ENCODE data around the gene ART3. TPM values are rescaled to one million over a fixed set of nuclear protein-coding genes. Genes with fewer than 3 reads are reported as not detected.
A peak's percentile ranks its signal among the peaks of the same experiment; 100 is the strongest.

The ART3 gene
- total RNA-seq, 1 experiment from 2014 or later = not detected

GRCh38 chr4:76061982-76062381 lies 12.5 kb upstream of the ART3 start:
- no peak overlapping the region for H3K27ac Mint-ChIP-seq (ENCODE audit: low read depth, unreplicated experiment)
- POLR2A ChIA-PET = interaction anchor here (0.7 to 1.5 kb wide), 5 partner anchors 9 to 66 kb away, joined by 3 to 4 read pairs (median 3); no protein-coding TSS in a partner anchor
- H3K9me3 Mint-ChIP-seq (ENCODE audit: unreplicated experiment) = no peaks in the 10 kb centered on the region
- intact Hi-C loops (cut with micrococcal nuclease) = no loop called here
- no peak overlapping the region for H3K4me3 Mint-ChIP-seq (ENCODE audit: unreplicated experiment)
- peaks cover 4% of the 10 kb centered on the region for H3K36me3 Mint-ChIP-seq (ENCODE audit: insufficient read depth, unreplicated experiment)
- H3K27me3 Mint-ChIP-seq (ENCODE audit: insufficient read depth, unreplicated experiment) = no peaks in the 10 kb centered on the region
- DNase-seq (ENCODE audit: unreplicated experiment) = no peak
- H3K4me1 Mint-ChIP-seq (ENCODE audit: insufficient read depth, unreplicated experiment) = peaks cover 26% of the 10 kb centered on the region
- no peak for TF ChIP-seq CTCF (IDR thresholded peaks at IDR 0.05; ENCODE audit: unreplicated experiment)
- no TSS peak for BruUV-seq (replicated peaks)
- CTCF ChIA-PET = interaction anchor here (2.9 to 3.6 kb wide), 2 partner anchors 25 to 67 kb away, joined by 24 to 31 read pairs; no protein-coding TSS in a partner anchor

GRCh38 chr4:76066546-76066945 lies 8.0 kb upstream of the ART3 start:
- no peaks in the 10 kb centered on the region for H3K27me3 Mint-ChIP-seq (ENCODE audit: insufficient read depth, unreplicated experiment)
- DNase-seq (ENCODE audit: unreplicated experiment) = no peak
- ChIA-PET CTCF (interaction anchor here (0.6 to 6.6 kb wide), 13 partner anchors 9 to 174 kb away, joined by 3 to 126 read pairs (median 5); partner anchors contain the start of gene SDAD1), POLR2A (interaction anchor here (0.7 to 1.9 kb wide), 2 partner anchors 70 to 75 kb away, joined by 4 to 6 read pairs; no protein-coding TSS in a partner anchor)
- no peaks in the 10 kb centered on the region for H3K4me1 Mint-ChIP-seq (ENCODE audit: insufficient read depth, unreplicated experiment)
- no peak overlapping the region for H3K27ac Mint-ChIP-seq (ENCODE audit: low read depth, unreplicated experiment)
- no peaks in the 10 kb centered on the region for H3K9me3 Mint-ChIP-seq (ENCODE audit: unreplicated experiment)
- no peaks in the 10 kb centered on the region for H3K36me3 Mint-ChIP-seq (ENCODE audit: insufficient read depth, unreplicated experiment)
- no peak for TF ChIP-seq CTCF (IDR thresholded peaks at IDR 0.05; ENCODE audit: unreplicated experiment)
- no TSS peak for BruUV-seq (replicated peaks)
- no peak overlapping the region for H3K4me3 Mint-ChIP-seq (ENCODE audit: unreplicated experiment)
- intact Hi-C loops (cut with micrococcal nuclease) = loop anchor here (2.0 to 5.0 kb wide), 2 partner anchors 20 to 149 kb away; no protein-coding TSS in a partner anchor

DNA sequence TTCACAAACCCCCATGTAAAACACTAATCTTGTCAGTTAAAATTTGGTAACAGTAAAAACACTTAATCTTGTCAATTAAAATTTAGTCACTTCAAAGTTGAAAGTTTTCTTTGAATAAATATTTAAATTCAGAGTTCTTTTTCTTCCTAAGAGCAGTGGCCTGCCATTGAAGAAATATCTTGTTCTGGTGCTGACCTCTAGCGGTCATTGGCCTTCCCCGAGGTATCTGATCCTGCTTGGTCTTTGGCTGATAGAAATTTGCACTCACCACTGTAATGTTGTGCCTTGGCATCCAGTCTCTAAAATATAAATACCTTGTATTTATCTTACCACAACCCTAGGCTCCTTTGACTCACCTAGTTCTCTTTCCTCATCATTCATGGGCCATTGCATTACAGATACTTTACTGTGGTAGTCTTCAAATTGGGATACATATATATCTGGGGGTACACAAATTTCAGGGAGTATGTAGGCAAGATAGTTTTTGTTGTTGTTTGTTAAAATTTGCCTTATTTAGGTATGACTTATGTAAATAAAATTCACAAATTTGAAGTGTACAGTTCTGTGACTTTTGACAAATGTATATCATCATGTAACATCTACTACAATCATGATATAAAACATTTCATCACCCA lies 6.7 kb upstream of the ART3 start:
- Mint-ChIP-seq H3K9me3 (ENCODE audit: unreplicated experiment) (no peaks in the 10 kb centered on the region), H3K4me1 (ENCODE audit: insufficient read depth, unreplicated experiment) (no peaks in the 10 kb centered on the region), H3K4me3 (ENCODE audit: unreplicated experiment) (no peak overlapping the region), H3K36me3 (ENCODE audit: insufficient read depth, unreplicated experiment) (no peaks in the 10 kb centered on the region), H3K27ac (ENCODE audit: low read depth, unreplicated experiment) (no peak overlapping the region), H3K27me3 (ENCODE audit: insufficient read depth, unreplicated experiment) (no peaks in the 10 kb centered on the region)
- TF ChIP-seq CTCF (IDR thresholded peaks at IDR 0.05; ENCODE audit: unreplicated experiment) = peak; percentile 65
- no TSS peak for BruUV-seq (replicated peaks)
- CTCF ChIA-PET = interaction anchor here (0.6 to 6.6 kb wide), 18 partner anchors 12 to 247 kb away, joined by 3 to 126 read pairs (median 4); partner anchors contain the start of gene SDAD1
- intact Hi-C loops (cut with micrococcal nuclease) = loop anchor here (1.0 to 5.0 kb wide), 4 partner anchors 19 to 172 kb away; no protein-coding TSS in a partner anchor
- POLR2A ChIA-PET = interaction anchor here (1.9 kb wide), 1 partner anchor 72 kb away, joined by 6 read pairs; no protein-coding TSS in a partner anchor
- DNase-seq (ENCODE audit: unreplicated experiment) = peak; percentile 83

DNA sequence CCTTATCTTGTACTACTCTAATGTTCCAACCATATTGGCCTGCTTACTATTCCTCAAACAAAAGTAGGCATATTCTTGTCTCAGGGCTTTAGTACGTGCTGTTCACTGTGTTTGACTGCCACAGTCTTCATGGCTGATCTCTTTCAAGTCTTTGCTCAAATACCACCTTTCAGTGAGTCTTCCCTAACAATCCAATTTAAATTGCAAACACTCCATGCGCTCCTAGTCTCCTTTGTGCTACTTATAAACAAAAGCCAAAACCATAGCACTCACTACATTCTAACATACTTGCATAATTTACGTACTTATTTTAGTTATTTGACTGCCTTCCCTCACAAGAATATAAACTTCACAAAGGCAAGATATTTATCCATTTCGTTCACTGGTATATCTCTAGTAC lies 1.7 kb upstream of the ART3 start:
- Mint-ChIP-seq H3K27ac (ENCODE audit: low read depth, unreplicated experiment) (no peak overlapping the region), H3K9me3 (ENCODE audit: unreplicated experiment) (no peaks in the 10 kb centered on the region), H3K36me3 (ENCODE audit: insufficient read depth, unreplicated experiment) (no peaks in the 10 kb centered on the region), H3K4me1 (ENCODE audit: insufficient read depth, unreplicated experiment) (no peaks in the 10 kb centered on the region), H3K4me3 (ENCODE audit: unreplicated experiment) (no peak overlapping the region), H3K27me3 (ENCODE audit: insufficient read depth, unreplicated experiment) (no peaks in the 10 kb centered on the region)
- TF ChIP-seq CTCF (IDR thresholded peaks at IDR 0.05; ENCODE audit: unreplicated experiment) = no peak
- POLR2A ChIA-PET = interaction anchor here (2.1 kb wide), 1 partner anchor 11 kb away, joined by 8 read pairs; no protein-coding TSS in a partner anchor
- no TSS peak for BruUV-seq (replicated peaks)
- CTCF ChIA-PET = no interaction called here
- intact Hi-C loops (cut with micrococcal nuclease) = no loop called here
- DNase-seq (ENCODE audit: unreplicated experiment) = no peak

All from MCF 10A (cell line).